ENCODE data around the gene KRIT1. TPM values are rescaled to one million over a fixed set of nuclear protein-coding genes. Genes with fewer than 3 reads are reported as not detected.

Gene KRIT1
- total RNA-seq, 2 donors from 2014 or later = 83.1 to 98.8 TPM

GRCh38 chr7:92250603-92251002 is 4.9 kb upstream of the KRIT1 start:
- ATAC-seq (ENCODE audit: insufficient number of reproducible peaks, low FRiP score, low read depth) (no peak), DNase-seq (ENCODE audit: low spot score) (no peak)
- TF ChIP-seq, protein P1, sequence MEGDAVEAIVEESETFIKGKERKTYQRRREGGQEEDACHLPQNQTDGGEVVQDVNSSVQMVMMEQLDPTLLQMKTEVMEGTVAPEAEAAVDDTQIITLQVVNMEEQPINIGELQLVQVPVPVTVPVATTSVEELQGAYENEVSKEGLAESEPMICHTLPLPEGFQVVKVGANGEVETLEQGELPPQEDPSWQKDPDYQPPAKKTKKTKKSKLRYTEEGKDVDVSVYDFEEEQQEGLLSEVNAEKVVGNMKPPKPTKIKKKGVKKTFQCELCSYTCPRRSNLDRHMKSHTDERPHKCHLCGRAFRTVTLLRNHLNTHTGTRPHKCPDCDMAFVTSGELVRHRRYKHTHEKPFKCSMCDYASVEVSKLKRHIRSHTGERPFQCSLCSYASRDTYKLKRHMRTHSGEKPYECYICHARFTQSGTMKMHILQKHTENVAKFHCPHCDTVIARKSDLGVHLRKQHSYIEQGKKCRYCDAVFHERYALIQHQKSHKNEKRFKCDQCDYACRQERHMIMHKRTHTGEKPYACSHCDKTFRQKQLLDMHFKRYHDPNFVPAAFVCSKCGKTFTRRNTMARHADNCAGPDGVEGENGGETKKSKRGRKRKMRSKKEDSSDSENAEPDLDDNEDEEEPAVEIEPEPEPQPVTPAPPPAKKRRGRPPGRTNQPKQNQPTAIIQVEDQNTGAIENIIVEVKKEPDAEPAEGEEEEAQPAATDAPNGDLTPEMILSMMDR (IDR thresholded peaks at IDR 0.05) = no peak
- no peaks in the 10 kb centered on the region for H3K9me3 ChIP-seq
- no peaks in the 10 kb centered on the region for H3K27me3 ChIP-seq (replicated peaks; ENCODE audit: insufficient read depth)
- H3K27ac ChIP-seq = no peak overlapping the region
- H3K4me3 ChIP-seq = no peak overlapping the region
- H3K4me1 ChIP-seq (ENCODE audit: control insufficient read depth in 1 of 2, low read depth in 2 of 2) = peaks cover 4 to 27% of the 10 kb centered on the region in 2 donors
- H3K36me3 ChIP-seq = no peaks in the 10 kb centered on the region

GRCh38 chr7:92246360-92247101 is 817 bp upstream of the KRIT1 start:
- Histone ChIP-seq H3K36me3 (no peaks in the 10 kb centered on the region), H3K27ac (peak overlapping the region; percentile 72 to 88), H3K27me3 (replicated peaks; ENCODE audit: insufficient read depth) (no peaks in the 10 kb centered on the region), H3K4me3 (peak overlapping the region; percentile 97), H3K9me3 (no peaks in the 10 kb centered on the region), H3K4me1 (ENCODE audit: control insufficient read depth in 1 of 2, low read depth in 2 of 2) (peaks cover 7 to 33% of the 10 kb centered on the region in 2 donors)
- DNase-seq (ENCODE audit: low spot score) (no peak), ATAC-seq (ENCODE audit: insufficient number of reproducible peaks, low FRiP score, low read depth) (no peak)
- TF ChIP-seq, protein P1 (IDR thresholded peaks at IDR 0.05) = peak; percentile 2

DNA sequence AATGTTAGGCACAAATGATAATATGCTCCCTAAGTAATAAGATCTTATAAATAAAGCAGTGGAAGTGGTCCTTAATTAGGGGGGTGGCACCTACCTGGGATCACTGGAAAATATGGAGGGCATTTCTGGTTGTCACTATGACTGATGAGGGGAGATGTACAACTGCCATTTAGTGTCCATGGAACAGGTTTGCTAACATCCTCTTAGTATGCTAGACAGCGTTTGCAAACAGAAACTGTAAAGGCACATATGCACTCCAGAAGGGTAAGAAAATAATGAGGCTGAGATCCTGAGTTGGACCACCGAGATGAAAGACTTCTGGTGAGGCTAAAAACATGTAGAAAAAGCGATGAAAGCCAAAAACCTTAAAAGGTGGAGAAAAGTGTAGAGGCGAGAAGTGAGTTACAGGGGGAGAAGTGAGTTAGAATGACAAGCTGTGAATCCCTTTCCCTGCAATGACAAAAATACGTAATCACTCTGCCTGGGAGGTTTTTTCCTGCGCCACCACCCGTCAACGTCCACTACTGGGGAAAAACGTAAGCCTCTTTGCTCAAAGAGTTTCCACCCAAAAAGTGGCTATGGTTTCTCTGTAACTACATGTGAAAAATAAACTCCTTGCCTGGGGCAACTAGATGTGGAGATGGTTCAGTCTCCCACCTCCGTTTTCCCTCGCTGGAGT is 767 bp downstream of the KRIT1 start:
- H3K4me1 ChIP-seq (ENCODE audit: control insufficient read depth in 1 of 2, low read depth in 2 of 2) = peaks cover 7 to 33% of the 10 kb centered on the region in 2 donors
- TF ChIP-seq, protein P1 (IDR thresholded peaks at IDR 0.05) = no peak
- ATAC-seq (ENCODE audit: insufficient number of reproducible peaks, low FRiP score, low read depth) (no peak), DNase-seq (ENCODE audit: low spot score) (no peak)
- H3K9me3 ChIP-seq = no peaks in the 10 kb centered on the region
- H3K27me3 ChIP-seq (replicated peaks; ENCODE audit: insufficient read depth) = no peaks in the 10 kb centered on the region
- peak overlapping the region; percentile 97 for H3K4me3 ChIP-seq
- peaks cover 10% of the 10 kb centered on the region for H3K36me3 ChIP-seq
- H3K27ac ChIP-seq = peak overlapping the region; percentile 72 to 88

GRCh38 chr7:92242972-92243371 is 2.7 kb downstream of the KRIT1 start:
- Histone ChIP-seq H3K27ac (no peak overlapping the region), H3K9me3 (no peaks in the 10 kb centered on the region), H3K27me3 (replicated peaks; ENCODE audit: insufficient read depth) (no peaks in the 10 kb centered on the region), H3K36me3 (peaks cover 16% of the 10 kb centered on the region), H3K4me1 (ENCODE audit: control insufficient read depth in 1 of 2, low read depth in 2 of 2) (peaks cover 7 to 29% of the 10 kb centered on the region in 2 donors), H3K4me3 (no peak overlapping the region)
- DNase-seq (ENCODE audit: low spot score) (no peak), ATAC-seq (ENCODE audit: insufficient number of reproducible peaks, low FRiP score, low read depth) (no peak)
- TF ChIP-seq, protein P1 (IDR thresholded peaks at IDR 0.05) = no peak

DNA sequence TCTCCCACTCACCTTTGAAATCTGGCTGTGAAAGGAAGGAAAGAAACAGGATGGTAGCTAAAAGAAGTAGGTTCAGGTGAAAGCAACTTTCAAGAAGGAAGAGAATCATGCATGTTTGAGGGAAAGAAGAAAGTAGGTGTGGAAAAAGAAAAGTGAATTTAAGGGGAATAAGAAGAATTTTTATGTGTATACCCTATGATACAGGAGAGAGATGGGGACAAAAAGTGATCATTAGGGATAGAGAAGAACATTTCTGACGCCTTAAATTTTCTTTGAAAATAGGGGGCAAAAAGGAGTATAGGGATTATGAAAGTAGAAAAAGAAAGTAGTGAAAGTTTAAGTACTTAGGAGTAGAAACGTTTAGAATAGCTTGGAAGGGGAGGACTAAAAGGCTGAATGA is 15.2 kb downstream of the KRIT1 start:
- no peaks in the 10 kb centered on the region for H3K4me1 ChIP-seq (ENCODE audit: control insufficient read depth in 1 of 2, low read depth in 2 of 2)
- H3K36me3 ChIP-seq = peaks cover 41% of the 10 kb centered on the region
- ATAC-seq (ENCODE audit: insufficient number of reproducible peaks, low FRiP score, low read depth) = no peak
- H3K9me3 ChIP-seq = no peaks in the 10 kb centered on the region
- TF ChIP-seq, protein P1 (IDR thresholded peaks at IDR 0.05) = no peak
- H3K4me3 ChIP-seq = no peak overlapping the region
- H3K27ac ChIP-seq = no peak overlapping the region
- no peak for DNase-seq (ENCODE audit: low spot score)
- H3K27me3 ChIP-seq (replicated peaks; ENCODE audit: insufficient read depth) = no peaks in the 10 kb centered on the region
